HL-60 (cell line): ENCODE measurements around the gene TMEM72.

Experiments used
- CTCF ChIP-seq: IDR thresholded peaks from one replicate; pipeline ENCODE4 v1.5.1; 2011; ENCODE audit warnings: low read length, control low read depth, inconsistent platforms; ENCODE audit not compliant: insufficient read depth
- GABPA ChIP-seq: IDR thresholded peaks from 2 replicates; pipeline ENCODE4 v1.6.1; 2012; ENCODE audit warnings: low read depth
- POLR2AphosphoS5 ChIP-seq: IDR thresholded peaks from 2 replicates; pipeline ENCODE4 v1.6.1; 2012; ENCODE audit warnings: low read depth
- REST ChIP-seq: IDR thresholded peaks from 2 replicates; pipeline ENCODE4 v1.6.1; 2012; ENCODE audit warnings: low read depth; ENCODE audit not compliant: insufficient replicate concordance

- TF ChIP-seq CTCF: no peak
- TF ChIP-seq REST: no peak
- TF ChIP-seq POLR2AphosphoS5: no peak
- TF ChIP-seq GABPA: no peak
Measured at GRCh38 chr10:44862006-44862751, 49.0 kb upstream of the TMEM72 start.
